Caco-2 (cell line): ENCODE results near the gene GAA. TPM values are rescaled to one million over a fixed set of nuclear protein-coding genes. Genes with fewer than 3 reads are reported as not detected.

ENCODE experiments used
- BruUV-seq: library from RNA; stranded (reverse); fragments of 400-500 nt; replicated peaks from 2 replicates; lab custom pipeline; 2021; lab: Mats Ljungman, UMichigan
- CTCF ChIA-PET: fragments of 300-600 bp; sonication (Branson Sonifier 250); formaldehyde crosslinking; loops from one replicate; lab custom pipeline; 2022; ENCODE audit warnings: antibody characterized with exemption; lab: Charles Lee
- POLR2A ChIA-PET: fragments of 300-600 bp; sonication (Branson Sonifier 250); formaldehyde crosslinking; loops from one replicate; lab custom pipeline; 2022; ENCODE audit warnings: antibody characterized with exemption; lab: Charles Lee
- DNase-seq, 2 experiments: peaks; one replicate each; pipeline versions ENCODE4 v3.0.0 to v3.0.0-alpha.2; 2020 to 2022
- H3K27me3 ChIP-seq: replicated peaks from 2 replicates; pipeline ENCODE4 v1.6.0; 2011; ENCODE audit warnings: low read length; ENCODE audit not compliant: control insufficient read depth, insufficient read depth
- H3K36me3 ChIP-seq: 2 replicates; pipeline ENCODE4 v1.5.1; 2011; ENCODE audit warnings: low read length; ENCODE audit not compliant: control insufficient read depth, insufficient read depth
- H3K4me1 ChIP-seq: fragments of 250-450 bp; sonication (Bioruptor Pico); 2 replicates; pipeline ENCODE4 v1.5.1; 2020; ENCODE audit warnings: mild to moderate bottlenecking
- H3K4me3 ChIP-seq: 2 replicates; pipeline ENCODE4 v1.5.1; 2011; ENCODE audit warnings: low read depth, mild to moderate bottlenecking, control low read depth, low read length
- H3K9me3 ChIP-seq: fragments of 250-450 bp; sonication (Bioruptor Pico); 2 replicates; pipeline ENCODE4 v1.5.1; 2020; ENCODE audit warnings: mild to moderate bottlenecking, moderate library complexity
- H3K27ac Mint-ChIP-seq: one replicate; pipeline ENCODE4 v1.8.0; 2022; ENCODE audit warnings: mixed read lengths; ENCODE audit not compliant: unreplicated experiment
- H3K27me3 Mint-ChIP-seq: one replicate; pipeline ENCODE4 v1.8.0; 2022; ENCODE audit warnings: mixed read lengths; ENCODE audit not compliant: insufficient read depth, unreplicated experiment
- H3K36me3 Mint-ChIP-seq: one replicate; pipeline ENCODE4 v1.8.0; 2022; ENCODE audit warnings: mild to moderate bottlenecking, mixed read lengths; ENCODE audit not compliant: insufficient read depth, unreplicated experiment
- H3K4me1 Mint-ChIP-seq: one replicate; pipeline ENCODE4 v1.8.0; 2022; ENCODE audit warnings: low read depth, mixed read lengths; ENCODE audit not compliant: unreplicated experiment
- H3K4me3 Mint-ChIP-seq: one replicate; pipeline ENCODE4 v1.8.0; 2022; ENCODE audit warnings: mild to moderate bottlenecking, moderate library complexity, mixed read lengths; ENCODE audit not compliant: unreplicated experiment
- H3K9me3 Mint-ChIP-seq: one replicate; pipeline ENCODE4 v1.8.0; 2022; ENCODE audit warnings: mixed read lengths; ENCODE audit not compliant: unreplicated experiment
- CTCF ChIP-seq, 2 experiments: fragments of 200-600 bp in 1 of 2; IDR thresholded peaks; 1 replicate in 1 of 2; 2 replicates in 1 of 2; pipeline versions ENCODE4 v1.5.1 to v1.8.0; 2011 to 2022; ENCODE audit warnings: antibody characterized with exemption in 1 of 2, control low read depth in 1 of 2, inconsistent platforms in 1 of 2, low read depth in 1 of 2, low read length in 1 of 2, mild to moderate bottlenecking in 1 of 2, moderate library complexity in 1 of 2; ENCODE audit not compliant: insufficient read depth in 1 of 2, severe bottlenecking in 1 of 2, unreplicated experiment in 1 of 2
- intact Hi-C: fragments of 100-400 bp; cut with micrococcal nuclease; formaldehyde crosslinking; loops from one replicate; pipeline ENCODE4 v1.10.0; 2022; ENCODE audit not compliant: unreplicated experiment
- total RNA-seq: library from RNA; stranded (reverse); gene quantifications from 2 replicates; pipeline ENCODE4 v1.2.3, GENCODE V29; 2022

Gene GAA
- total RNA-seq, 1 experiment from 2014 or later: 42.4 TPM

- no TSS peak for BruUV-seq
- Mint-ChIP-seq H3K9me3 (no peaks in the 10 kb centered on the region), H3K4me3 (no peak overlapping the region), H3K36me3 (no peaks in the 10 kb centered on the region), H3K27me3 (no peaks in the 10 kb centered on the region), H3K4me1 (peaks cover 9% of the 10 kb centered on the region), H3K27ac (no peak overlapping the region)
- Histone ChIP-seq H3K9me3 (no peaks in the 10 kb centered on the region), H3K4me1 (no peaks in the 10 kb centered on the region), H3K36me3 (no peaks in the 10 kb centered on the region), H3K4me3 (no peak overlapping the region), H3K27me3 (no peaks in the 10 kb centered on the region)
- ChIA-PET POLR2A (no interaction called here), CTCF (interaction anchor here (2.0 to 2.7 kb wide), 2 partner anchors 43 kb away, joined by 6 to 25 read pairs; no protein-coding TSS in a partner anchor)
- no peak for TF ChIP-seq CTCF (IDR thresholded peaks at IDR 0.05; ENCODE audit: insufficient read depth in 1 of 2, low read depth in 1 of 2, low read length in 1 of 2, severe bottlenecking in 1 of 2, unreplicated experiment in 1 of 2)
- no peak for DNase-seq
- intact Hi-C loops: loop anchor here (5.0 kb wide), 1 partner anchor 74 kb away; no protein-coding TSS in a partner anchor
Measured at GRCh38 chr17:80081596-80081995, 19.8 kb upstream of the GAA start.

DNA sequence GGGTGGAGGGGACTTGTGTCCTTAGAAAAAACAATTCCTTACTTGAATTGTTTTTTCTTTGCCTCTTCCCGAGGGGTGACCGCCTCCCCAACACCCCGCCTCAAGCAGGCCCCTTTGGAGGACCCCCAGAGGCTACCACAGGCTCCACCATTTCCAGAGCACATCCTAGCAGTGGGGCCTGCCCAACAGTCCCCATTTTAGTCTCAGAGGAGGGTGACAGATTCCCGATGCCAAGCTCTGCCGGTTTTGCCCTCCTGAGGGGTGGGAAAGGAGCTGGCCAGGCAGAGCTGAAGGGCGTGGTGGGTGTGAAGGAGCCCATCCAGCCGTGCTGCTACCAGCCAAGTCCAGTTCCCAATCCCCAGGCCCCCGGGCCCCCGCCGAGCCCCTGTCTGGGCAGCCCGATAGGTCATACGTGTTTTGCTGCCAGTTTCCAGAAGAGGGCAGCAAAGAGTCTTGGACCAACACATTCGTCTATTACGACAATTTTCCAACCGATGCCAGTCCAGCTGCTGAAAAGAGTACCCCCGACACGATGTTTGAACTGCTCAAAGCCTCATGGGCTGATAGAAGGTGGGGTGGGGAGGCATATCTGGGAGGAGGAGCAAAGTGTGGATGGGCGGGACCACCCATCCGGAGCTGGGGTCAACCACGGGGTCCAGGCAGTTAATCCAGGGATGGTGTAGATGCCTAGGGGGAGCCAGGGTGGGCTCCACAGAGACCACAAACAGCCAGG lies 18.8 kb upstream of the GAA start:
- BruUV-seq: no TSS peak
- Histone ChIP-seq H3K4me3 (no peak overlapping the region), H3K27me3 (no peaks in the 10 kb centered on the region), H3K9me3 (no peaks in the 10 kb centered on the region), H3K36me3 (no peaks in the 10 kb centered on the region), H3K4me1 (no peaks in the 10 kb centered on the region)
- POLR2A ChIA-PET: no interaction called here
- intact Hi-C loops: loop anchor here (1.0 to 5.0 kb wide), 2 partner anchors 42 to 75 kb away; no protein-coding TSS in a partner anchor
- Mint-ChIP-seq H3K27me3 (peaks cover 3% of the 10 kb centered on the region), H3K4me3 (no peak overlapping the region), H3K9me3 (no peaks in the 10 kb centered on the region), H3K27ac (no peak overlapping the region), H3K36me3 (no peaks in the 10 kb centered on the region), H3K4me1 (peaks cover 9% of the 10 kb centered on the region)
- peak; percentile 80 to 89 for TF ChIP-seq CTCF (IDR thresholded peaks at IDR 0.05; ENCODE audit: insufficient read depth in 1 of 2, low read depth in 1 of 2, low read length in 1 of 2, severe bottlenecking in 1 of 2, unreplicated experiment in 1 of 2)
- peak; percentile 74 to 82 for DNase-seq
- CTCF ChIA-PET: interaction anchor here (0.5 to 2.7 kb wide), 5 partner anchors 37 to 290 kb away, joined by 3 to 25 read pairs (median 5); no protein-coding TSS in a partner anchor

GRCh38 chr17:80083136-80083661 lies 18.2 kb upstream of the GAA start:
- Histone ChIP-seq H3K9me3 (no peaks in the 10 kb centered on the region), H3K4me3 (no peak overlapping the region), H3K36me3 (no peaks in the 10 kb centered on the region), H3K27me3 (no peaks in the 10 kb centered on the region), H3K4me1 (no peaks in the 10 kb centered on the region)
- Mint-ChIP-seq H3K9me3 (no peaks in the 10 kb centered on the region), H3K27ac (no peak overlapping the region), H3K4me1 (peaks cover 9% of the 10 kb centered on the region), H3K4me3 (no peak overlapping the region), H3K27me3 (peaks cover 3% of the 10 kb centered on the region), H3K36me3 (no peaks in the 10 kb centered on the region)
- BruUV-seq: no TSS peak
- POLR2A ChIA-PET: no interaction called here
- intact Hi-C loops: loop anchor here (5.0 kb wide), 1 partner anchor 76 kb away; no protein-coding TSS in a partner anchor
- CTCF ChIA-PET: interaction anchor here (0.8 to 2.7 kb wide), 4 partner anchors 36 to 77 kb away, joined by 3 to 25 read pairs (median 4); no protein-coding TSS in a partner anchor
- no peak for TF ChIP-seq CTCF (IDR thresholded peaks at IDR 0.05; ENCODE audit: insufficient read depth in 1 of 2, low read depth in 1 of 2, low read length in 1 of 2, severe bottlenecking in 1 of 2, unreplicated experiment in 1 of 2)
- DNase-seq: no peak
